IMR-90 (cell line): ENCODE measurements around the gene ALKBH3. TPM values are rescaled to one million over a fixed set of nuclear protein-coding genes. Genes with fewer than 3 reads are reported as not detected.

Experiments
- ATAC-seq: fragments of 200-7000 bp; cut with Tn5 transposase; 2 replicates; pipeline ENCODE4 v1.9.1; 2020; ENCODE audit warnings: low read depth, mild to moderate bottlenecking, moderate library complexity
- BruUV-seq: library from RNA; stranded (reverse); fragments of 400-500 nt; replicated peaks from 2 replicates; lab custom pipeline; 2021; lab: Mats Ljungman, UMichigan
- CTCF ChIA-PET: fragments of 300-600 bp; formaldehyde crosslinking; extraction: SDS; loops from one replicate; lab custom pipeline; 2021; ENCODE audit warnings: antibody characterized with exemption; lab: Yijun Ruan, JAX
- POLR2A ChIA-PET: fragments of 300-600 bp; sonication (Branson Sonifier 250); formaldehyde crosslinking; loops from one replicate; lab custom pipeline; 2022; ENCODE audit warnings: antibody characterized with exemption; ENCODE audit not compliant: unreplicated experiment; lab: Charles Lee
- DNase-seq: peaks from one replicate; pipeline ENCODE4 v3.0.0; 2013
- H2AFZ ChIP-seq: replicated peaks from 2 replicates; pipeline ENCODE3; 2013; ENCODE audit warnings: low read length, mild to moderate bottlenecking; ENCODE audit not compliant: poor library complexity
- H2AK5ac ChIP-seq: 2 replicates; pipeline ENCODE4 v1.6.1; 2013; ENCODE audit warnings: low read depth, low read length, inconsistent platforms
- H2AK9ac ChIP-seq: replicated peaks from 2 replicates; pipeline ENCODE3; 2013; ENCODE audit warnings: mild to moderate bottlenecking, low read depth, low read length, moderate library complexity; ENCODE audit not compliant: poor library complexity
- H2BK120ac ChIP-seq: 2 replicates; pipeline ENCODE4 v1.6.1; 2013; ENCODE audit warnings: low read depth, low read length, inconsistent platforms
- H2BK15ac ChIP-seq: 3 replicates; pipeline ENCODE4 v1.6.1; 2013; ENCODE audit warnings: low read depth, low read length, inconsistent platforms
- H2BK20ac ChIP-seq: 2 replicates; pipeline ENCODE4 v1.6.1; 2013; ENCODE audit warnings: low read depth, mild to moderate bottlenecking, inconsistent platforms, low read length, moderate library complexity
- H2BK5ac ChIP-seq: 2 replicates; pipeline ENCODE4 v1.6.1; 2013; ENCODE audit warnings: mild to moderate bottlenecking, low read depth, low read length, inconsistent platforms; ENCODE audit not compliant: poor library complexity, severe bottlenecking
- H3K14ac ChIP-seq: replicated peaks from 2 replicates; pipeline ENCODE4 v1.6.1; 2013; ENCODE audit warnings: low read depth, low read length, inconsistent platforms
- H3K18ac ChIP-seq: 2 replicates; pipeline ENCODE4 v1.6.1; 2013; ENCODE audit warnings: low read depth, low read length, control low read depth
- H3K23ac ChIP-seq: 2 replicates; pipeline ENCODE4 v1.6.1; 2013; ENCODE audit warnings: low read depth, low read length, inconsistent platforms
- H3K27ac ChIP-seq: 2 replicates; pipeline ENCODE4 v1.5.1; 2013; ENCODE audit warnings: mild to moderate bottlenecking, control low read depth, low read length; ENCODE audit not compliant: insufficient read depth
- H3K27me3 ChIP-seq: 2 replicates; pipeline ENCODE4 v1.6.1; 2013; ENCODE audit warnings: low read length; ENCODE audit not compliant: control insufficient read depth, insufficient read depth
- H3K36me3 ChIP-seq: 2 replicates; pipeline ENCODE4 v1.6.1; 2013; ENCODE audit warnings: low read length, mixed read lengths; ENCODE audit not compliant: control insufficient read depth, insufficient read depth
- H3K4ac ChIP-seq: 2 replicates; pipeline ENCODE4 v1.6.1; 2013; ENCODE audit warnings: low read depth, low read length, inconsistent platforms
- H3K4me1 ChIP-seq: 2 replicates; pipeline ENCODE4 v1.6.1; 2013; ENCODE audit warnings: low read length, mixed read lengths; ENCODE audit not compliant: control insufficient read depth, insufficient read depth
- H3K4me2 ChIP-seq: 2 replicates; pipeline ENCODE4 v1.6.1; 2013; ENCODE audit warnings: low read depth, mild to moderate bottlenecking, control low read depth, low read length, moderate library complexity
- H3K4me3 ChIP-seq: 2 replicates; pipeline ENCODE4 v1.5.1; 2013; ENCODE audit warnings: low read depth, mild to moderate bottlenecking, control low read depth, low read length, moderate library complexity; ENCODE audit not compliant: insufficient read depth
- H3K56ac ChIP-seq: 2 replicates; pipeline ENCODE4 v1.6.1; 2013; ENCODE audit warnings: low read length, inconsistent platforms; ENCODE audit not compliant: insufficient read depth; ENCODE audit errors: extremely low read depth
- H3K79me1 ChIP-seq, 2 experiments: 2 replicates each; pipeline ENCODE4 v1.6.1; 2013; ENCODE audit warnings: low read length in 2 of 2, inconsistent platforms in 1 of 2, low read depth in 1 of 2
- H3K9ac ChIP-seq: 2 replicates; pipeline ENCODE4 v1.6.1; 2013; ENCODE audit warnings: low read depth, low read length, control low read depth
- H3K9me1 ChIP-seq: 2 replicates; pipeline ENCODE4 v1.6.1; 2013; ENCODE audit warnings: low read length, inconsistent platforms; ENCODE audit not compliant: insufficient read depth
- H3K9me3 ChIP-seq: 2 replicates; pipeline ENCODE4 v1.6.1; 2013; ENCODE audit warnings: low read length; ENCODE audit not compliant: control insufficient read depth, insufficient read depth
- H4K20me1 ChIP-seq: 2 replicates; pipeline ENCODE4 v1.6.1; 2013; ENCODE audit warnings: low read length, inconsistent platforms; ENCODE audit not compliant: insufficient read depth
- H4K5ac ChIP-seq: 2 replicates; pipeline ENCODE4 v1.6.1; 2013; ENCODE audit warnings: mild to moderate bottlenecking, low read depth, low read length, control low read depth
- H4K8ac ChIP-seq, 2 experiments: 2 replicates each; pipeline ENCODE4 v1.6.1; 2013; ENCODE audit warnings: low read depth in 2 of 2, low read length in 2 of 2, control low read depth in 1 of 2, inconsistent platforms in 1 of 2
- H4K91ac ChIP-seq: 2 replicates; pipeline ENCODE4 v1.6.1; 2013; ENCODE audit warnings: low read depth, low read length, inconsistent platforms; ENCODE audit not compliant: insufficient read depth
- BHLHE40 ChIP-seq: fragments of 150-350 bp; IDR thresholded peaks from 2 replicates; pipeline ENCODE4 v1.6.1; 2016; ENCODE audit warnings: mild to moderate bottlenecking, low read depth, low read length
- CEBPB ChIP-seq: IDR thresholded peaks from 2 replicates; pipeline ENCODE4 v1.6.1; 2012; ENCODE audit warnings: low read depth, low read length, improper control_type of control experiment
- FOS ChIP-seq: fragments of 150-350 bp; IDR thresholded peaks from 2 replicates; pipeline ENCODE4 v1.6.1; 2016; ENCODE audit warnings: low read depth, low read length
- MAFK ChIP-seq: IDR thresholded peaks from 2 replicates; pipeline ENCODE4 v1.6.1; 2012; ENCODE audit warnings: low read depth, low read length, improper control_type of control experiment
- POLR2A ChIP-seq: IDR thresholded peaks from 2 replicates; pipeline ENCODE4 v1.6.1; 2012; ENCODE audit warnings: mild to moderate bottlenecking, low read depth, low read length
- RAD21 ChIP-seq: IDR thresholded peaks from 2 replicates; pipeline ENCODE4 v1.6.1; 2012; ENCODE audit warnings: low read length, improper control_type of control experiment
- RCOR1 ChIP-seq: IDR thresholded peaks from 2 replicates; pipeline ENCODE4 v1.6.1; 2012; ENCODE audit warnings: mild to moderate bottlenecking, low read length, improper control_type of control experiment; ENCODE audit not compliant: insufficient replicate concordance
- RFX5 ChIP-seq: IDR thresholded peaks from 2 replicates; pipeline ENCODE4 v1.8.0; 2012; ENCODE audit warnings: low read depth, mild to moderate bottlenecking, low read length, moderate library complexity
- WGBS, 2 experiments: methylation state at CpG; one replicate each; pipeline versions ENCODE4 v1.1.5 to v1.1.7; 2013; ENCODE audit warnings: missing lambda C conversion rate in 2 of 2; ENCODE audit not compliant: insufficient read length in 1 of 2; ENCODE audit errors: extremely low coverage in 2 of 2; 5-methylcytosine and 5-hydroxymethylcytosine counted together
- dilution Hi-C: fragments of 300-500 bp; cut with HindIII; formaldehyde crosslinking; loops from one replicate; pipeline ENCODE4 v1.14.3; 2018; ENCODE audit warnings: low sequenced_read_pairs; ENCODE audit not compliant: unreplicated experiment
- in situ Hi-C: fragments of 300-500 bp; cut with MboI; formaldehyde crosslinking; loops from 3 replicates; pipeline ENCODE4 v1.14.3; 2019; ENCODE audit warnings: low sequenced_read_pairs, inconsistent platforms, mixed read lengths
- intact Hi-C: fragments of 100-400 bp; cut with micrococcal nuclease; formaldehyde crosslinking; loops from 2 replicates; pipeline ENCODE4 v1.10.0; 2022
- polyA plus RNA-seq, 3 experiments: library from polyadenylated mRNA; depleted of rRNA; stranded (reverse); fragments of >200 nt; gene quantifications; 2 replicates each; pipeline ENCODE4 v1.2.3, GENCODE V29; 2012; ENCODE audit warnings: low replicate concordance in 1 of 3
- total RNA-seq: library from RNA; depleted of rRNA; stranded (reverse); fragments of >200 nt; gene quantifications from 2 replicates; pipeline ENCODE4 v1.2.3, GENCODE V29; 2012
- TF ChIP-seq, protein P1 (sequence below): fragments of 150-350 bp; IDR thresholded peaks from 2 replicates; pipeline ENCODE4 v1.6.1; 2016; ENCODE audit warnings: low read depth, mild to moderate bottlenecking, low read length, moderate library complexity, borderline replicate concordance
- TF ChIP-seq, protein P2 (sequence below): fragments of 150-350 bp; IDR thresholded peaks from 2 replicates; pipeline ENCODE4 v1.6.1; 2017; ENCODE audit warnings: mild to moderate bottlenecking, antibody characterized with exemption, low read length, low read depth
- TF ChIP-seq, protein P3 (sequence below): conservative IDR thresholded peaks from 2 replicates; pipeline ENCODE4 v1.5.1; 2012; ENCODE audit warnings: mild to moderate bottlenecking, low read depth, low read length, improper control_type of control experiment

Gene ALKBH3
- total and polyA plus RNA-seq, 2 of the 4 experiments (the other 2 are of a cell fraction): 27.7 to 62.9 TPM

DNA sequence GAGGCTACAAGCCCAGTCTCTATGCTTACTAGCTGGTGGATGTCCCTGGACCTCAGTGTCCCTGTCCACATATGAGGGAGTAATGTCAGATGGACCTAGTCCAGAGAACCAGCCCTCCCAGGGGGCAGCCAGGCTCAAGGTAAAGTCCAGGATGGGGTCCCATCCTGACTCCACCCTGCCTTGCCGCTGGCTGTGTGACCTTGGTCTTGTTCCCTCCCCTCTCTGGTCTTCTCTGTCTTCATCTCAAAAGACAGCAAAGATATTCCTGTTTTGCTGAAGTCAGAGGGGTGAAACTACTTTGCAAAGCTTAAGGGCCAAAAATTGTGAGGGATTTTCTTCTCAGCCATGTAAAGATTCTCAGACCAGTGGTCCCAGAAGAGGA is 52.6 kb downstream of the ALKBH3 start:
- H2BK5ac ChIP-seq: no peak overlapping the region
- H3K9me1 ChIP-seq: peaks cover 16% of the 10 kb centered on the region
- H3K56ac ChIP-seq: no peak overlapping the region
- intact Hi-C loops: no loop called here
- DNase-seq: no peak
- H3K14ac ChIP-seq: 0 out of 2 replicates have a peak overlapping the region, but pooled peaks have one; percentile 35
- H3K4me2 ChIP-seq: no peak overlapping the region
- H3K4ac ChIP-seq: no peak overlapping the region
- no peak overlapping the region for H4K91ac ChIP-seq
- peak overlapping the region; percentile 52 for H2AK9ac ChIP-seq
- H3K4me3 ChIP-seq: no peak overlapping the region
- 0 out of 2 replicates have a peak overlapping the region, but pooled peaks have one; percentile 8 for H4K5ac ChIP-seq
- ATAC-seq: no peak
- peaks cover 8% of the 10 kb centered on the region; the same call in 1 of the 2 replicates for H3K27me3 ChIP-seq
- H2AK5ac ChIP-seq: no peak overlapping the region; the same call in 1 of the 2 replicates
- H3K27ac ChIP-seq: no peak overlapping the region
- no TSS peak for BruUV-seq
- peak overlapping the region in 1 of 2 experiments; percentile 35; a peak in 1 of 4 replicates for H4K8ac ChIP-seq
- TF ChIP-seq, protein P1, sequence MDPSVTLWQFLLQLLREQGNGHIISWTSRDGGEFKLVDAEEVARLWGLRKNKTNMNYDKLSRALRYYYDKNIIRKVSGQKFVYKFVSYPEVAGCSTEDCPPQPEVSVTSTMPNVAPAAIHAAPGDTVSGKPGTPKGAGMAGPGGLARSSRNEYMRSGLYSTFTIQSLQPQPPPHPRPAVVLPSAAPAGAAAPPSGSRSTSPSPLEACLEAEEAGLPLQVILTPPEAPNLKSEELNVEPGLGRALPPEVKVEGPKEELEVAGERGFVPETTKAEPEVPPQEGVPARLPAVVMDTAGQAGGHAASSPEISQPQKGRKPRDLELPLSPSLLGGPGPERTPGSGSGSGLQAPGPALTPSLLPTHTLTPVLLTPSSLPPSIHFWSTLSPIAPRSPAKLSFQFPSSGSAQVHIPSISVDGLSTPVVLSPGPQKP: no peak
- TF ChIP-seq FOS (no peak), CEBPB (no peak), MAFK (no peak), BHLHE40 (no peak), RAD21 (no peak), RFX5 (no peak), POLR2A (no peak), RCOR1 (no peak)
- TF ChIP-seq, protein P2, sequence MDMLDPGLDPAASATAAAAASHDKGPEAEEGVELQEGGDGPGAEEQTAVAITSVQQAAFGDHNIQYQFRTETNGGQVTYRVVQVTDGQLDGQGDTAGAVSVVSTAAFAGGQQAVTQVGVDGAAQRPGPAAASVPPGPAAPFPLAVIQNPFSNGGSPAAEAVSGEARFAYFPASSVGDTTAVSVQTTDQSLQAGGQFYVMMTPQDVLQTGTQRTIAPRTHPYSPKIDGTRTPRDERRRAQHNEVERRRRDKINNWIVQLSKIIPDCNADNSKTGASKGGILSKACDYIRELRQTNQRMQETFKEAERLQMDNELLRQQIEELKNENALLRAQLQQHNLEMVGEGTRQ: no peak
- TF ChIP-seq, protein P3, sequence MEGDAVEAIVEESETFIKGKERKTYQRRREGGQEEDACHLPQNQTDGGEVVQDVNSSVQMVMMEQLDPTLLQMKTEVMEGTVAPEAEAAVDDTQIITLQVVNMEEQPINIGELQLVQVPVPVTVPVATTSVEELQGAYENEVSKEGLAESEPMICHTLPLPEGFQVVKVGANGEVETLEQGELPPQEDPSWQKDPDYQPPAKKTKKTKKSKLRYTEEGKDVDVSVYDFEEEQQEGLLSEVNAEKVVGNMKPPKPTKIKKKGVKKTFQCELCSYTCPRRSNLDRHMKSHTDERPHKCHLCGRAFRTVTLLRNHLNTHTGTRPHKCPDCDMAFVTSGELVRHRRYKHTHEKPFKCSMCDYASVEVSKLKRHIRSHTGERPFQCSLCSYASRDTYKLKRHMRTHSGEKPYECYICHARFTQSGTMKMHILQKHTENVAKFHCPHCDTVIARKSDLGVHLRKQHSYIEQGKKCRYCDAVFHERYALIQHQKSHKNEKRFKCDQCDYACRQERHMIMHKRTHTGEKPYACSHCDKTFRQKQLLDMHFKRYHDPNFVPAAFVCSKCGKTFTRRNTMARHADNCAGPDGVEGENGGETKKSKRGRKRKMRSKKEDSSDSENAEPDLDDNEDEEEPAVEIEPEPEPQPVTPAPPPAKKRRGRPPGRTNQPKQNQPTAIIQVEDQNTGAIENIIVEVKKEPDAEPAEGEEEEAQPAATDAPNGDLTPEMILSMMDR: no peak
- ChIA-PET POLR2A (no interaction called here), CTCF (interaction anchor here (0.6 to 1.4 kb wide), 4 partner anchors 9 to 12 kb away, joined by 3 read pairs; partner anchors contain the start of gene C11orf96)
- no peaks in the 10 kb centered on the region for H4K20me1 ChIP-seq
- in situ Hi-C loops: no loop called here
- H3K18ac ChIP-seq: no peak overlapping the region; the same call in 1 of the 2 replicates
- dilution Hi-C loops: no loop called here
- H3K36me3 ChIP-seq: no peaks in the 10 kb centered on the region
- H2BK120ac ChIP-seq: no peak overlapping the region
- H2BK20ac ChIP-seq: no peak overlapping the region
- no peak overlapping the region for H3K23ac ChIP-seq
- no peaks in the 10 kb centered on the region for H3K79me1 ChIP-seq
- peak overlapping the region; percentile 85 for H2AFZ ChIP-seq
- H3K9ac ChIP-seq: no peak overlapping the region
- WGBS, 2 experiments: no CpG with 5 or more reads among the region's 1 CpG
- H2BK15ac ChIP-seq: no peak overlapping the region
- H3K9me3 ChIP-seq: no peaks in the 10 kb centered on the region
- peaks cover 22% of the 10 kb centered on the region for H3K4me1 ChIP-seq
